Muscle of arm (tissue), 14 donors: ENCODE data around the gene CLCA4. TPM values are rescaled to one million over a fixed set of nuclear protein-coding genes. Genes with fewer than 3 reads are reported as not detected.
"Not testable (repeated sequence)": the region's sequence is repeated elsewhere in the genome, so short reads cannot be mapped to it uniquely, and the experiment has no call there.

ENCODE experiments used
- DNase-seq: peaks from one replicate; pipeline ENCODE4 v3.0.0-alpha.2; 2013
- long read RNA-seq, 11 donors: transcript quantifications; one replicate each; lab custom pipeline, GENCODE V29; 2026
- polyA plus RNA-seq, 12 donors: library from polyadenylated mRNA; unstranded; fragments of 120-200 nt; gene quantifications; one replicate each; pipeline ENCODE4 v1.2.1, GENCODE V29; 2013; ENCODE audit not compliant: insufficient read length in 12 of 12

Gene CLCA4
- polyA plus RNA-seq = 1 to 10 TPM in 2 of 12 donors, under 1 TPM in 1, not detected in 9; 0.40 to 2.0 (median 1.5) TPM
- long read RNA-seq, donor 1 = 0 reads
- long read RNA-seq, donor 2 = 0 reads
- long read RNA-seq, donor 3 = 0 reads
- long read RNA-seq, donor 4 = 0 reads
- long read RNA-seq, donor 5 = 0 reads
- long read RNA-seq, donor 6 = 0 reads
- long read RNA-seq, donor 7 = 0 reads
- long read RNA-seq, donor 8 = 0 reads
- long read RNA-seq, donor 9 = 0 reads
- long read RNA-seq, donor 10 = 0 reads
- long read RNA-seq, donor 11 = 0 reads

- no peak for DNase-seq
Observed at GRCh38 chr1:86546787-86547221, at the start of gene CLCA4. TSS of gene CLCA4 (plus strand) at chr1:86547078. CDS start at chr1:86547120, 42 bp downstream.

DNA sequence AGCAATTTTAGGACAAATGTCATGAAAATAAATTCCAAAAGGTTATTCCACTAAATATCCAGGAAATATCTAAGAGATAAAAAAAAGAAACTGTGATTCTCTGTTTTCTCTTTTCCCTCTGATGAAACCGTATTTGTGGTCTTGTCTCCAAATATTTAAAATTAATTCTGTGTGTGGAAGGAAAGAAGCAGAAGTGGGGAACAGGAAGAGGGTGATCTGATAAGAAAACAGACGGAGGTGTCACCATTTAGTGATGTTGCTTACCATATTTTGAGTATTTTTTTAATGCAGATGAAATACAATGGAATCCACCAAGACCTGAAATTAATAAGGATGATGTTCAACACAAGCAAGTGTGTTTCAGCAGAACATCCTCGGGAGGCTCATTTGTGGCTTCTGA lies 48.6 kb upstream of the CLCA4 start:
- DNase-seq = no peak

GRCh38 chr1:86499987-86500593 lies 46.8 kb upstream of the CLCA4 start:
- no peak for DNase-seq

- no peak for DNase-seq
Observed at GRCh38 chr1:86500714-86501113, 46.2 kb upstream of the CLCA4 start.

DNA sequence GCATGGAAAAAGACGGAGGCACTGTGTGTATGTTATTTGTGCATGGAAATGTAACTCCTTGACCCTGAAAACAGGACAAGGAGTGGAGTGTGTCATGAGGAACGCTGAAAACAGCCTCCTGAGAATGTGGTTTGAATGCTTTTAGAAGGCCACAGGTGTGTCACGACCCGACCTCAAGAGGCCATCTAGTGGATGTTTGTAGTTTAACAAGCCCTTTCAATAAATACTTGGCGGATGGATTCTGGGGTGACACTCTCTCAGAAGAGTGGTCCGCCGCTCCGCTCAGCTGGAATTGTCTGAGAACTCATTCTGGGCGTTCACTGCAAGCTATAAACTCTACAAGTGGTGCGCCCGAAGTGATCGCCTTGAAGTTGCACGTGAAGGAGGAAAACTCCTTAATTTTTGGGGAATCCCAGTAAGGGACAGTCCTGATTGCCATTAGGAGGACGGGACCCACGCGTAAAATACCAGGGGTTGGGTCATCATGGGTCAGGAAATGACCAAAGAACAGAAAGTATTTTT lies 44.7 kb upstream of the CLCA4 start:
- DNase-seq = not testable (repeated sequence)

GRCh38 chr1:86502721-86503405 lies 44.0 kb upstream of the CLCA4 start:
- no peak for DNase-seq

- DNase-seq = no peak
Observed at GRCh38 chr1:86503406-86504136, 43.3 kb upstream of the CLCA4 start.

GRCh38 chr1:86504137-86504479 lies 42.8 kb upstream of the CLCA4 start:
- no peak for DNase-seq

GRCh38 chr1:86504895-86505563 lies 41.8 kb upstream of the CLCA4 start:
- DNase-seq = no peak

DNA sequence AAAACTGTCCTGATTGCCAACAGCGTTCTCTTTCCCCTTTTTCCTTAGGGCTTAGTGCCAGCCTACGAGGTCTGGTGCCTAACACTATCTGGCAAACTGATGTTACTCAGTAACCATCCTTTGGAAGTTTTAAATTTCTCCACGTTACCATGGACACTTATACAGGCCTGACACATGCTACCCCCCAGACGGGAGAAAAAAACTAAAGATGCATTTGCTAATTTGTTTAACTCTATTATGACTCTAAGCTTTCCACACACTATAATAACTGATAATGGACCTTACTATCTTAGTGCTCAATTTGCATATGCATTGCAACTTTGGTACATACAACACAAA lies 41.3 kb upstream of the CLCA4 start:
- no peak for DNase-seq

GRCh38 chr1:86507935-86508582 lies 38.8 kb upstream of the CLCA4 start:
- no peak for DNase-seq

DNA sequence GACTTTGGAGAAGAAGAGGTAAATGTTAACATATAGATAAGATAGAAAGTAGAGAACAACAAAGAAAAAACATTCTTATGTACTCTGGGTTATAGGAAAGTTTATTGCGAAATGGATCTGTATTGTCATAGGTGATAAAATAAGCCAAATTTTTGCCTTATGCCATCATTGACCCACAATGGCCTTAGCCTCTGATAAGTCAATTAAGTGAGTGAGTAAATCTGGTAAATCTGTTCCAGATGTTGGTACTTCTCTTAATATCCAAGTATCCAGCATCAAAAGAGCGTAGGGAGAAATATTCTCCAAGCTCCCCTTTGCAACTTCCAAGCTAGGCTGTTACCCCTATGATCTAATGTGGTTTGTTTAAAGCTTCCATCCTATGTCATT lies 38.3 kb upstream of the CLCA4 start:
- no peak for DNase-seq

- no peak for DNase-seq
Observed at GRCh38 chr1:86515597-86515996, 31.3 kb upstream of the CLCA4 start.

GRCh38 chr1:86516335-86516734 lies 30.5 kb upstream of the CLCA4 start:
- no peak for DNase-seq

GRCh38 chr1:86517336-86517735 lies 29.5 kb upstream of the CLCA4 start:
- DNase-seq = no peak

GRCh38 chr1:86520789-86521521 lies 25.9 kb upstream of the CLCA4 start:
- no peak for DNase-seq

DNA sequence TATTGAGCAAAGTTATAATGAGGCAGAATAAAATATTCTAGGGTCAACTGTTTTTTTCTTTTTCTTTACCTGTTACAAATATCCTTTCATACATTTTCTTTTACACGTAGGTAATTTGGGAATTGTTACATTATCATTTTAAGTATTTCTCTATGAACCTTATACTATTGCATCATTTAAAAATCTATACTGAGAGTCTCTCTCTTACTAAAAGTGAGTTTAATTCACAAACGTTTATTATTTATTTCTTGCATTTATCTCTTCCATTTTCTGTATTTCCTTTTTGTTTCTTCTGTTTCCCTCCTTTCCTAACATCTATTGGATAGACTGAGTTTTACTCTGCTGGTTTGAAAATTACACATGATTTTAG lies 25.4 kb upstream of the CLCA4 start:
- no peak for DNase-seq

DNA sequence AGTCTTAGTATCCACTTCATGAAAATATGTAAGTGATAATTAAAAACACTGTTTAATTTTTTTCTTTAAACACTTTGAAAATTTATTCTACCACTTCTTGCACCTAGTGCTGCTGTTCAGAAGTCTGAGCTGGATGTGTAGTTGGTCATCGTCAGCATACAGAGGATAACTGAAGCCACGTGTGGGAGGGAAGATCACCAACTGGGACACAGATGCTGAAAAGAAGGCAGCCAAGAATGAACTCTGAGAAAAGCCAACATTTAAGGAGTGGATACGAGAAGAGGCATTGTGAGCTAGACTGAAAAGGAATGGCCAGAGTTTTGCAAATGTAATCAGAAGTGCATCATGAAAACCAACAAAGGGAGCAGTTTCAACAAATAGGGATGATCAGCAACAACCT lies 24.6 kb upstream of the CLCA4 start:
- DNase-seq = no peak

DNA sequence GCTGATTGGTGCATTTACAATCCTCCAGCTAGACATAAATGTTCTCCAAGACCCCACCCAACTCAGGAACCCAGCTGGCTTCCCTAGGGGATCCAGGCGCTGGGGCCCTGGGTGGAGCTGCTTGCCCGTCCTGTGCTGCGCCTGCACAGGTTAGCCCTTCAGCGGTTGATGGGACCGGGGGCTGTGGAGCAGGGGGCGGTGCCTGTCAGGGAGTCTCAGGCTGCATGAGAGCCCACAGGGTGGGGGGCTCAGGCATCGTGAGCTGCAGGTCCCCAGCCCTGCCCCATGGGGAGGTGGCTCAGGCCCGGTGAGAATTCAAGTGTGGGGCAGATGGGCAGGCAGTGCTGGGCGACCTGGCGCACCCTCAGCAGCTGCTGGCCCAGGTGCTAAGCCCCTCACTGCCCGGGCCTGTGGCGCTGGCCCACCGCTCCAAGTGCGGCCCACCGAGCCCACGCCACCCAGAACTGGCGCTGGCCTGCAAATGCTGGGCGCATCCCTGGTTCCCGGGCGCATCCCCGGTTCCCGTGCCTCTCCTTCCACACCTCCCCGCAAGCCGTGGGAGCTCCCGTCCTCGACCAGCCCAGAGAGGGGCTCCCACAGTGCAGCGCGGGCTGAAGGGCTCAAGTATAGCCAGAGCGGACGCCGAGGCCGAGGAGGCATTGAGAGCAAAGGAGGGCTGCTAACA lies 23.1 kb upstream of the CLCA4 start:
- DNase-seq = no peak

GRCh38 chr1:86527306-86527705 lies 19.6 kb upstream of the CLCA4 start:
- no peak for DNase-seq
